IMR-90 (cell line): ENCODE measurements around the gene RBP4. TPM values are rescaled to one million over a fixed set of nuclear protein-coding genes. Genes with fewer than 3 reads are reported as not detected.

Experiments
- ATAC-seq: fragments of 200-7000 bp; cut with Tn5 transposase; 2 replicates; pipeline ENCODE4 v1.9.1; 2020; ENCODE audit warnings: low read depth, mild to moderate bottlenecking, moderate library complexity
- BruUV-seq: library from RNA; stranded (reverse); fragments of 400-500 nt; replicated peaks from 2 replicates; lab custom pipeline; 2021; lab: Mats Ljungman, UMichigan
- CTCF ChIA-PET: fragments of 300-600 bp; formaldehyde crosslinking; extraction: SDS; loops from one replicate; lab custom pipeline; 2021; ENCODE audit warnings: antibody characterized with exemption; lab: Yijun Ruan, JAX
- POLR2A ChIA-PET: fragments of 300-600 bp; sonication (Branson Sonifier 250); formaldehyde crosslinking; loops from one replicate; lab custom pipeline; 2022; ENCODE audit warnings: antibody characterized with exemption; ENCODE audit not compliant: unreplicated experiment; lab: Charles Lee
- DNase-seq: peaks from one replicate; pipeline ENCODE4 v3.0.0; 2013
- H2AFZ ChIP-seq: replicated peaks from 2 replicates; pipeline ENCODE3; 2013; ENCODE audit warnings: low read length, mild to moderate bottlenecking; ENCODE audit not compliant: poor library complexity
- H2AK5ac ChIP-seq: 2 replicates; pipeline ENCODE4 v1.6.1; 2013; ENCODE audit warnings: low read depth, low read length, inconsistent platforms
- H2AK9ac ChIP-seq: replicated peaks from 2 replicates; pipeline ENCODE3; 2013; ENCODE audit warnings: mild to moderate bottlenecking, low read depth, low read length, moderate library complexity; ENCODE audit not compliant: poor library complexity
- H2BK120ac ChIP-seq: 2 replicates; pipeline ENCODE4 v1.6.1; 2013; ENCODE audit warnings: low read depth, low read length, inconsistent platforms
- H2BK15ac ChIP-seq: 3 replicates; pipeline ENCODE4 v1.6.1; 2013; ENCODE audit warnings: low read depth, low read length, inconsistent platforms
- H2BK20ac ChIP-seq: 2 replicates; pipeline ENCODE4 v1.6.1; 2013; ENCODE audit warnings: low read depth, mild to moderate bottlenecking, inconsistent platforms, low read length, moderate library complexity
- H2BK5ac ChIP-seq: 2 replicates; pipeline ENCODE4 v1.6.1; 2013; ENCODE audit warnings: mild to moderate bottlenecking, low read depth, low read length, inconsistent platforms; ENCODE audit not compliant: poor library complexity, severe bottlenecking
- H3K14ac ChIP-seq: replicated peaks from 2 replicates; pipeline ENCODE4 v1.6.1; 2013; ENCODE audit warnings: low read depth, low read length, inconsistent platforms
- H3K18ac ChIP-seq: 2 replicates; pipeline ENCODE4 v1.6.1; 2013; ENCODE audit warnings: low read depth, low read length, control low read depth
- H3K23ac ChIP-seq: 2 replicates; pipeline ENCODE4 v1.6.1; 2013; ENCODE audit warnings: low read depth, low read length, inconsistent platforms
- H3K27ac ChIP-seq: 2 replicates; pipeline ENCODE4 v1.5.1; 2013; ENCODE audit warnings: mild to moderate bottlenecking, control low read depth, low read length; ENCODE audit not compliant: insufficient read depth
- H3K27me3 ChIP-seq: 2 replicates; pipeline ENCODE4 v1.6.1; 2013; ENCODE audit warnings: low read length; ENCODE audit not compliant: control insufficient read depth, insufficient read depth
- H3K36me3 ChIP-seq: 2 replicates; pipeline ENCODE4 v1.6.1; 2013; ENCODE audit warnings: low read length, mixed read lengths; ENCODE audit not compliant: control insufficient read depth, insufficient read depth
- H3K4ac ChIP-seq: 2 replicates; pipeline ENCODE4 v1.6.1; 2013; ENCODE audit warnings: low read depth, low read length, inconsistent platforms
- H3K4me1 ChIP-seq: 2 replicates; pipeline ENCODE4 v1.6.1; 2013; ENCODE audit warnings: low read length, mixed read lengths; ENCODE audit not compliant: control insufficient read depth, insufficient read depth
- H3K4me2 ChIP-seq: 2 replicates; pipeline ENCODE4 v1.6.1; 2013; ENCODE audit warnings: low read depth, mild to moderate bottlenecking, control low read depth, low read length, moderate library complexity
- H3K4me3 ChIP-seq: 2 replicates; pipeline ENCODE4 v1.5.1; 2013; ENCODE audit warnings: low read depth, mild to moderate bottlenecking, control low read depth, low read length, moderate library complexity; ENCODE audit not compliant: insufficient read depth
- H3K56ac ChIP-seq: 2 replicates; pipeline ENCODE4 v1.6.1; 2013; ENCODE audit warnings: low read length, inconsistent platforms; ENCODE audit not compliant: insufficient read depth; ENCODE audit errors: extremely low read depth
- H3K79me1 ChIP-seq, 2 experiments: 2 replicates each; pipeline ENCODE4 v1.6.1; 2013; ENCODE audit warnings: low read length in 2 of 2, inconsistent platforms in 1 of 2, low read depth in 1 of 2
- H3K9ac ChIP-seq: 2 replicates; pipeline ENCODE4 v1.6.1; 2013; ENCODE audit warnings: low read depth, low read length, control low read depth
- H3K9me1 ChIP-seq: 2 replicates; pipeline ENCODE4 v1.6.1; 2013; ENCODE audit warnings: low read length, inconsistent platforms; ENCODE audit not compliant: insufficient read depth
- H3K9me3 ChIP-seq: 2 replicates; pipeline ENCODE4 v1.6.1; 2013; ENCODE audit warnings: low read length; ENCODE audit not compliant: control insufficient read depth, insufficient read depth
- H4K20me1 ChIP-seq: 2 replicates; pipeline ENCODE4 v1.6.1; 2013; ENCODE audit warnings: low read length, inconsistent platforms; ENCODE audit not compliant: insufficient read depth
- H4K5ac ChIP-seq: 2 replicates; pipeline ENCODE4 v1.6.1; 2013; ENCODE audit warnings: mild to moderate bottlenecking, low read depth, low read length, control low read depth
- H4K8ac ChIP-seq, 2 experiments: 2 replicates each; pipeline ENCODE4 v1.6.1; 2013; ENCODE audit warnings: low read depth in 2 of 2, low read length in 2 of 2, control low read depth in 1 of 2, inconsistent platforms in 1 of 2
- H4K91ac ChIP-seq: 2 replicates; pipeline ENCODE4 v1.6.1; 2013; ENCODE audit warnings: low read depth, low read length, inconsistent platforms; ENCODE audit not compliant: insufficient read depth
- RAD21 ChIP-seq: IDR thresholded peaks from 2 replicates; pipeline ENCODE4 v1.6.1; 2012; ENCODE audit warnings: low read length, improper control_type of control experiment
- WGBS, 2 experiments: methylation state at CpG; one replicate each; pipeline versions ENCODE4 v1.1.5 to v1.1.7; 2013; ENCODE audit warnings: missing lambda C conversion rate in 2 of 2; ENCODE audit not compliant: insufficient read length in 1 of 2; ENCODE audit errors: extremely low coverage in 2 of 2; 5-methylcytosine and 5-hydroxymethylcytosine counted together
- dilution Hi-C: fragments of 300-500 bp; cut with HindIII; formaldehyde crosslinking; loops from one replicate; pipeline ENCODE4 v1.14.3; 2018; ENCODE audit warnings: low sequenced_read_pairs; ENCODE audit not compliant: unreplicated experiment
- in situ Hi-C: fragments of 300-500 bp; cut with MboI; formaldehyde crosslinking; loops from 3 replicates; pipeline ENCODE4 v1.14.3; 2019; ENCODE audit warnings: low sequenced_read_pairs, inconsistent platforms, mixed read lengths
- intact Hi-C: fragments of 100-400 bp; cut with micrococcal nuclease; formaldehyde crosslinking; loops from 2 replicates; pipeline ENCODE4 v1.10.0; 2022
- polyA plus RNA-seq, 3 experiments: library from polyadenylated mRNA; depleted of rRNA; stranded (reverse); fragments of >200 nt; gene quantifications; 2 replicates each; pipeline ENCODE4 v1.2.3, GENCODE V29; 2012; ENCODE audit warnings: low replicate concordance in 1 of 3
- total RNA-seq: library from RNA; depleted of rRNA; stranded (reverse); fragments of >200 nt; gene quantifications from 2 replicates; pipeline ENCODE4 v1.2.3, GENCODE V29; 2012

RBP4 gene
- total and polyA plus RNA-seq, 2 of the 4 experiments (the other 2 are of a cell fraction), result not detected

DNA sequence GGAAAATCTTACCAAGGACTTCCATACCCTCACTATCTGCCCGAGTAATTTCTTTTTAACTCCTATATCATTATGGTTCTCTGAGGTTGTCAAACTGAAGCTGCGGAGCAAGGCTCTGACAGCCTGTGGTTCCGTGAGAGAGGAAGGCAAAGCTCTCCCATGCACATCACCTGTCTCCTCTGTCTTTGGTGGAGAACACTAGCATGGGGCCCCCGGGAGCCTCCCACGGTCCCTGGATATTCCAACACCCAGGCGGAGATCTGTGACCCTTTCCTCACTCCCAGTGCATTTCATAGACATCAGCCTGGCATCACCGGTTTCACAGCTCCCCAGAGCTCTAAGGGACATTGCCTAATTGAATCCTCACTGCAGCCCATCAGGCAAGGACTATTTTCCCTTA lies 10.4 kb downstream of the RBP4 start:
- Histone ChIP-seq H2BK20ac (no peak overlapping the region), H3K4me1 (no peaks in the 10 kb centered on the region), H3K9ac (no peak overlapping the region), H3K23ac (no peak overlapping the region), H3K27me3 (peaks cover 26% of the 10 kb centered on the region), H3K18ac (no peak overlapping the region), H4K91ac (no peak overlapping the region), H3K56ac (no peak overlapping the region), H2BK15ac (no peak overlapping the region), H3K14ac (no peak overlapping the region), H3K4me3 (no peak overlapping the region), H2AK9ac (no peak overlapping the region), H2AK5ac (no peak overlapping the region), H3K79me1 (no peaks in the 10 kb centered on the region), H4K20me1 (no peaks in the 10 kb centered on the region), H3K9me3 (no peaks in the 10 kb centered on the region), H3K4ac (no peak overlapping the region), H4K5ac (no peak overlapping the region), H2BK5ac (no peak overlapping the region), H4K8ac (no peak overlapping the region), H3K27ac (no peak overlapping the region), H2AFZ (no peak overlapping the region), H3K36me3 (no peaks in the 10 kb centered on the region), H3K9me1 (no peaks in the 10 kb centered on the region), H3K4me2 (no peak overlapping the region), H2BK120ac (no peak overlapping the region)
- 90% methylated on average over 3 of the region's 7 CpGs; no CpG with 5 or more reads in 1 of the 2 experiments for WGBS, 2 experiments
- BruUV-seq, result no TSS peak
- in situ Hi-C loops, result no loop called here
- intact Hi-C loops, result no loop called here
- ChIA-PET POLR2A (no interaction called here), CTCF (no interaction called here)
- ATAC-seq, result no peak
- dilution Hi-C loops, result no loop called here
- no peak for DNase-seq
- TF ChIP-seq RAD21, result no peak
